ENCODE data around the gene ZNF775.

Gene ZNF775

GRCh38 chr7:150335108-150335773 lies 43.9 kb upstream of the ZNF775 start:
- H3K4me3 ChIP-seq (ENCODE audit: low read depth, low read length), result no peak overlapping the region
- peak; percentile 77 for DNase-seq (ENCODE audit: low read depth)
- no peak for TF ChIP-seq CTCF (conservative IDR thresholded peaks at IDR 0.05; ENCODE audit: low read depth, low read length)

GRCh38 chr7:150335774-150336112 lies 43.4 kb upstream of the ZNF775 start:
- no peak for TF ChIP-seq CTCF (conservative IDR thresholded peaks at IDR 0.05; ENCODE audit: low read depth, low read length)
- H3K4me3 ChIP-seq (ENCODE audit: low read depth, low read length), result no peak overlapping the region
- DNase-seq (ENCODE audit: low read depth), result no peak

- no peak overlapping the region for H3K4me3 ChIP-seq (ENCODE audit: low read depth, low read length)
- no peak for TF ChIP-seq CTCF (conservative IDR thresholded peaks at IDR 0.05; ENCODE audit: low read depth, low read length)
- DNase-seq (ENCODE audit: low read depth), result no peak
Observed at GRCh38 chr7:150336746-150337145, 42.4 kb upstream of the ZNF775 start.

GRCh38 chr7:150337179-150337578 lies 42.0 kb upstream of the ZNF775 start:
- TF ChIP-seq CTCF (conservative IDR thresholded peaks at IDR 0.05; ENCODE audit: low read depth, low read length), result no peak
- DNase-seq (ENCODE audit: low read depth), result no peak
- H3K4me3 ChIP-seq (ENCODE audit: low read depth, low read length), result no peak overlapping the region

GRCh38 chr7:150337659-150338081 lies 41.5 kb upstream of the ZNF775 start:
- no peak overlapping the region for H3K4me3 ChIP-seq (ENCODE audit: low read depth, low read length)
- TF ChIP-seq CTCF (conservative IDR thresholded peaks at IDR 0.05; ENCODE audit: low read depth, low read length), result no peak
- DNase-seq (ENCODE audit: low read depth), result no peak

GRCh38 chr7:150338166-150338829 lies 40.8 kb upstream of the ZNF775 start:
- H3K4me3 ChIP-seq (ENCODE audit: low read depth, low read length), result no peak overlapping the region
- DNase-seq (ENCODE audit: low read depth), result no peak
- no peak for TF ChIP-seq CTCF (conservative IDR thresholded peaks at IDR 0.05; ENCODE audit: low read depth, low read length)

- no peak for TF ChIP-seq CTCF (conservative IDR thresholded peaks at IDR 0.05; ENCODE audit: low read depth, low read length)
- no peak overlapping the region for H3K4me3 ChIP-seq (ENCODE audit: low read depth, low read length)
- DNase-seq (ENCODE audit: low read depth), result peak; percentile 12
Observed at GRCh38 chr7:150339409-150339809, 39.7 kb upstream of the ZNF775 start.

All from choroid plexus epithelial cell (primary cell).